GM21381 (cell line): Measurements from ENCODE around the gene SPX.

Source experiments
- ATAC-seq: cut with Tn5 transposase; IDR thresholded peaks from one replicate; pipeline ENCODE4 v1.9.1; 2021; ENCODE audit warnings: mild to moderate bottlenecking, moderate library complexity; ENCODE audit not compliant: unreplicated experiment

SPX gene

GRCh38 chr12:21538061-21538653 is 12.1 kb downstream of the SPX start:
- ATAC-seq, result no peak

GRCh38 chr12:21539797-21540196 is 13.7 kb downstream of the SPX start:
- no peak for ATAC-seq

GRCh38 chr12:21541773-21542172 is 15.7 kb downstream of the SPX start:
- ATAC-seq, result no peak

GRCh38 chr12:21542403-21542802 is 16.3 kb downstream of the SPX start:
- no peak for ATAC-seq

- ATAC-seq, result no peak
These were observed 17.1 kb downstream of the SPX start for GRCh38 chr12:21543151-21543550.

- no peak for ATAC-seq
These were observed 19.5 kb downstream of the SPX start for GRCh38 chr12:21545557-21545956.

- no peak for ATAC-seq
These were observed 20.6 kb downstream of the SPX start for GRCh38 chr12:21546716-21547115.

GRCh38 chr12:21547437-21547836 is 21.3 kb downstream of the SPX start:
- ATAC-seq, result no peak

GRCh38 chr12:21551841-21552465 is 25.9 kb downstream of the SPX start:
- no peak for ATAC-seq

GRCh38 chr12:21552635-21553328 is 26.7 kb downstream of the SPX start:
- ATAC-seq, result no peak

- ATAC-seq, result no peak
These were observed 27.2 kb downstream of the SPX start for GRCh38 chr12:21553329-21553675.

- ATAC-seq, result no peak
These were observed 32.1 kb downstream of the SPX start for GRCh38 chr12:21558100-21558679.

GRCh38 chr12:21559855-21560569 is 33.9 kb downstream of the SPX start:
- no peak for ATAC-seq

- no peak for ATAC-seq
These were observed 35.1 kb downstream of the SPX start for GRCh38 chr12:21561158-21561557.

- ATAC-seq, result no peak
These were observed 36.8 kb downstream of the SPX start for GRCh38 chr12:21562859-21563258.

- no peak for ATAC-seq
These were observed 40.3 kb downstream of the SPX start for GRCh38 chr12:21566223-21566906.

- ATAC-seq, result no peak
These were observed 40.9 kb downstream of the SPX start for GRCh38 chr12:21566907-21567394.

GRCh38 chr12:21568115-21568514 is 42.0 kb downstream of the SPX start:
- ATAC-seq, result no peak

GRCh38 chr12:21571046-21571445 is 45.0 kb downstream of the SPX start:
- ATAC-seq, result no peak

- ATAC-seq, result no peak
These were observed 47.8 kb downstream of the SPX start for GRCh38 chr12:21573733-21574358.
